HG02943 (cell line): Measurements from ENCODE around the gene SLC16A5.
"Not testable (repeated sequence)": the region's sequence is repeated elsewhere in the genome, so short reads cannot be mapped to it uniquely, and the experiment has no call there.

Source experiments
- ATAC-seq: cut with Tn5 transposase; IDR thresholded peaks from one replicate; pipeline ENCODE4 v1.9.1; 2021; ENCODE audit warnings: mild to moderate bottlenecking, low read depth, moderate library complexity; ENCODE audit not compliant: unreplicated experiment

SLC16A5 gene

GRCh38 chr17:75087558-75088453, at the start of gene SLC16A5:
SLC16A5 (plus strand) TSS chr17:75087954; CDS start chr17:75093637, 5,683 bp downstream.
- peak; percentile 53 for ATAC-seq

GRCh38 chr17:75039238-75039637, 48.5 kb upstream of the SLC16A5 start:
- no peak for ATAC-seq

GRCh38 chr17:75041656-75042280, 46.0 kb upstream of the SLC16A5 start:
- no peak for ATAC-seq

GRCh38 chr17:75043789-75044188, 44.0 kb upstream of the SLC16A5 start:
- not testable (repeated sequence) for ATAC-seq

GRCh38 chr17:75044716-75045115, 43.0 kb upstream of the SLC16A5 start:
- ATAC-seq = no peak

- not testable (repeated sequence) for ATAC-seq
Measured at GRCh38 chr17:75045946-75046406, 41.8 kb upstream of the SLC16A5 start.

- ATAC-seq = peak; percentile 93
Measured at GRCh38 chr17:75046407-75047289, 41.1 kb upstream of the SLC16A5 start, which contains the start of the genes ATP5PD and KCTD2. ATP5PD (minus strand) TSS chr17:75046969; CDS start chr17:75042650, 4,319 bp downstream. KCTD2 (plus strand) TSS chr17:75047225; CDS start chr17:75047251, 26 bp downstream.

GRCh38 chr17:75047398-75048098, 40.2 kb upstream of the SLC16A5 start:
- ATAC-seq = peak; percentile 18

GRCh38 chr17:75048249-75048878, 39.4 kb upstream of the SLC16A5 start:
- no peak for ATAC-seq

GRCh38 chr17:75049057-75049456, 38.7 kb upstream of the SLC16A5 start:
- no peak for ATAC-seq

- ATAC-seq = no peak
Measured at GRCh38 chr17:75049706-75050105, 38.0 kb upstream of the SLC16A5 start.

- no peak for ATAC-seq
Measured at GRCh38 chr17:75051941-75052340, 35.8 kb upstream of the SLC16A5 start.

GRCh38 chr17:75059369-75060345, 28.1 kb upstream of the SLC16A5 start:
- ATAC-seq = no peak

GRCh38 chr17:75060434-75061054, 27.2 kb upstream of the SLC16A5 start:
- no peak for ATAC-seq

GRCh38 chr17:75061055-75061438, 26.7 kb upstream of the SLC16A5 start:
- ATAC-seq = no peak

GRCh38 chr17:75061618-75062017, 26.1 kb upstream of the SLC16A5 start:
- ATAC-seq = no peak

GRCh38 chr17:75063201-75063600, 24.6 kb upstream of the SLC16A5 start:
- no peak for ATAC-seq

- ATAC-seq = no peak
Measured at GRCh38 chr17:75063626-75064025, 24.1 kb upstream of the SLC16A5 start.
